ENCODE measurements around the gene MIOS.
"Not testable (repeated sequence)": the region's sequence is repeated elsewhere in the genome, so short reads cannot be mapped to it uniquely, and the experiment has no call there.

The MIOS gene

GRCh38 chr7:7554649-7555575, 11.8 kb upstream of the MIOS start:
- DNase-seq (ENCODE audit: low read depth): no peak

GRCh38 chr7:7556852-7557251, 9.8 kb upstream of the MIOS start:
- DNase-seq (ENCODE audit: low read depth): no peak

GRCh38 chr7:7557252-7557651, 9.4 kb upstream of the MIOS start:
- DNase-seq (ENCODE audit: low read depth): no peak

- DNase-seq (ENCODE audit: low read depth): not testable (repeated sequence)
Observed at GRCh38 chr7:7561591-7561990, 5.1 kb upstream of the MIOS start.

- peak; percentile 73 for DNase-seq (ENCODE audit: low read depth)
Observed at GRCh38 chr7:7562736-7563135, 3.9 kb upstream of the MIOS start.

- DNase-seq (ENCODE audit: low read depth): no peak
Observed at GRCh38 chr7:7563269-7563668, 3.4 kb upstream of the MIOS start.

- DNase-seq (ENCODE audit: low read depth): no peak
Observed at GRCh38 chr7:7563813-7564212, 2.9 kb upstream of the MIOS start.

GRCh38 chr7:7564323-7564780, 2.3 kb upstream of the MIOS start:
- DNase-seq (ENCODE audit: low read depth): peak; percentile 77

GRCh38 chr7:7565018-7565680, 1.5 kb upstream of the MIOS start:
- DNase-seq (ENCODE audit: low read depth): no peak

- DNase-seq (ENCODE audit: low read depth): no peak
Observed at GRCh38 chr7:7565746-7566650, 686 bp upstream of the MIOS start.

- no peak for DNase-seq (ENCODE audit: low read depth)
Observed at GRCh38 chr7:7567898-7568531, 1.3 kb downstream of the MIOS start.

- DNase-seq (ENCODE audit: low read depth): no peak
Observed at GRCh38 chr7:7568553-7568952, 1.9 kb downstream of the MIOS start.

GRCh38 chr7:7569081-7569527, 2.4 kb downstream of the MIOS start:
- DNase-seq (ENCODE audit: low read depth): no peak

- no peak for DNase-seq (ENCODE audit: low read depth)
Observed at GRCh38 chr7:7569615-7570014, 2.9 kb downstream of the MIOS start.

- DNase-seq (ENCODE audit: low read depth): no peak
Observed at GRCh38 chr7:7570584-7570983, 3.9 kb downstream of the MIOS start.

GRCh38 chr7:7573701-7574100, 7.0 kb downstream of the MIOS start:
- DNase-seq (ENCODE audit: low read depth): no peak

GRCh38 chr7:7576344-7576743, 9.7 kb downstream of the MIOS start:
- DNase-seq (ENCODE audit: low read depth): no peak

- DNase-seq (ENCODE audit: low read depth): no peak
Observed at GRCh38 chr7:7577888-7578287, 11.2 kb downstream of the MIOS start.

GRCh38 chr7:7579638-7580037, 13.0 kb downstream of the MIOS start:
- DNase-seq (ENCODE audit: low read depth): no peak

- no peak for DNase-seq (ENCODE audit: low read depth)
Observed at GRCh38 chr7:7581531-7582179, 15.0 kb downstream of the MIOS start.

GRCh38 chr7:7582596-7582995, 15.9 kb downstream of the MIOS start:
- no peak for DNase-seq (ENCODE audit: low read depth)

All from GM04503 (cell line).